Neural cell (in vitro differentiated cells): Measurements from ENCODE around the gene PCDHGC3. TPM values are rescaled to one million over a fixed set of nuclear protein-coding genes. Genes with fewer than 3 reads are reported as not detected.

ENCODE experiments used
- H2AFZ ChIP-seq: fragments of 200-600, 300-800 bp; sonication (generic), shearing (Covaris generic); 2 replicates; pipeline ENCODE4 v1.6.0; 2014; ENCODE audit warnings: low read depth, mild to moderate bottlenecking, antibody characterized with exemption, low read length, moderate library complexity
- H3F3A ChIP-seq: fragments of 200-600 bp; shearing (Covaris generic); 2 replicates; pipeline ENCODE4 v1.6.1; 2016; ENCODE audit warnings: mild to moderate bottlenecking, moderate library complexity, mixed read lengths, antibody characterized with exemption, low read length; ENCODE audit not compliant: insufficient read depth, poor library complexity, severe bottlenecking
- H3K27ac ChIP-seq: fragments of 200-600, 300-800 bp; sonication (generic), shearing (Covaris generic); 2 replicates; pipeline ENCODE4 v1.5.1; 2014; ENCODE audit warnings: mild to moderate bottlenecking, low read length, moderate library complexity
- H3K27me3 ChIP-seq: fragments of 300-800, 200-600 bp; sonication (generic), shearing (Covaris generic); 2 replicates; pipeline ENCODE4 v1.6.0; 2014; ENCODE audit warnings: mild to moderate bottlenecking, low read depth, low read length, moderate library complexity; ENCODE audit not compliant: insufficient read depth
- H3K36me3 ChIP-seq: fragments of 300-800, 200-600 bp; sonication (generic), shearing (Covaris generic); 2 replicates; pipeline ENCODE4 v1.5.1; 2014; ENCODE audit warnings: mild to moderate bottlenecking, antibody characterized with exemption, low read length, moderate library complexity; ENCODE audit not compliant: insufficient read depth
- H3K4me2 ChIP-seq: fragments of 300-800, 200-600 bp; sonication (generic), shearing (Covaris generic); 2 replicates; pipeline ENCODE4 v1.6.0; 2014; ENCODE audit warnings: mild to moderate bottlenecking, low read length
- H3K4me3 ChIP-seq: fragments of 300-800, 200-600 bp; sonication (generic), shearing (Covaris generic); 2 replicates; pipeline ENCODE4 v1.5.1; 2014; ENCODE audit warnings: mild to moderate bottlenecking, low read length, moderate library complexity
- H3K79me2 ChIP-seq: fragments of 200-600 bp; shearing (Covaris generic); replicated peaks from 2 replicates; pipeline ENCODE4 v1.6.0; 2014; ENCODE audit warnings: mild to moderate bottlenecking, low read length, moderate library complexity; ENCODE audit not compliant: insufficient read depth
- H3K9ac ChIP-seq: fragments of 300-800, 200-600 bp; sonication (generic), shearing (Covaris generic); 2 replicates; pipeline ENCODE4 v1.6.1; 2016; ENCODE audit warnings: mild to moderate bottlenecking, low read length, mixed read lengths
- H3K9me2 ChIP-seq: fragments of 200-600 bp; shearing (Covaris generic); 2 replicates; pipeline ENCODE4 v1.6.1; 2016; ENCODE audit warnings: mild to moderate bottlenecking, low read length, mixed read lengths; ENCODE audit not compliant: insufficient read depth
- H3K9me3 ChIP-seq: fragments of 200-600, 300-800 bp; sonication (generic), shearing (Covaris generic); 2 replicates; pipeline ENCODE4 v1.6.1; 2016; ENCODE audit warnings: mild to moderate bottlenecking, mixed run types, low read length, moderate library complexity, mixed read lengths
- H4K20me1 ChIP-seq: fragments of 200-600 bp; shearing (Covaris generic); 2 replicates; pipeline ENCODE4 v1.6.1; 2016; ENCODE audit warnings: mild to moderate bottlenecking, mixed run types; ENCODE audit not compliant: insufficient read depth
- EP300 ChIP-seq: fragments of 450-650 bp; conservative IDR thresholded peaks from 2 replicates; pipeline ENCODE4 v1.6.1; 2014; ENCODE audit warnings: antibody characterized with exemption, mild to moderate bottlenecking, moderate library complexity; ENCODE audit not compliant: poor library complexity, severe bottlenecking
- EZH2 ChIP-seq: fragments of 200-600, 300-800 bp; shearing (Covaris generic), sonication (generic); IDR thresholded peaks from 2 replicates; pipeline ENCODE4 v1.6.1; 2014; ENCODE audit warnings: antibody characterized with exemption, low read length, borderline replicate concordance, mild to moderate bottlenecking; ENCODE audit not compliant: insufficient read depth, poor library complexity, severe bottlenecking
- MXI1 ChIP-seq: fragments of 450-650 bp; conservative IDR thresholded peaks from 2 replicates; pipeline ENCODE4 v1.6.1; 2014; ENCODE audit warnings: antibody characterized with exemption, mild to moderate bottlenecking; ENCODE audit not compliant: poor library complexity, severe bottlenecking
- POLR2AphosphoS5 ChIP-seq: IDR thresholded peaks from 2 replicates; pipeline ENCODE4 v1.6.1; 2012
- RAD21 ChIP-seq: fragments of 450-650 bp; conservative IDR thresholded peaks from 2 replicates; pipeline ENCODE4 v1.6.1; 2014; ENCODE audit warnings: antibody characterized with exemption, mild to moderate bottlenecking, moderate library complexity
- REST ChIP-seq: IDR thresholded peaks from 2 replicates; pipeline ENCODE4 v1.6.1; 2012; ENCODE audit warnings: borderline replicate concordance
- SMC3 ChIP-seq: fragments of 450-650 bp; conservative IDR thresholded peaks from 2 replicates; pipeline ENCODE4 v1.6.1; 2014; ENCODE audit warnings: antibody characterized with exemption, mild to moderate bottlenecking, moderate library complexity; ENCODE audit not compliant: poor library complexity
- TAF1 ChIP-seq: IDR thresholded peaks from 2 replicates; pipeline ENCODE4 v1.6.1; 2012; ENCODE audit warnings: low read depth
- polyA plus RNA-seq: library from polyadenylated mRNA; depleted of rRNA; stranded (reverse); fragments of >200 nt; gene quantifications from 2 replicates; pipeline ENCODE4 v1.2.3, GENCODE V29; 2014
- TF ChIP-seq, protein P1 (sequence below): fragments of 450-650 bp; IDR thresholded peaks from 2 replicates; pipeline ENCODE4 v1.5.1; 2014; ENCODE audit warnings: antibody characterized with exemption, mild to moderate bottlenecking, moderate library complexity; ENCODE audit not compliant: poor library complexity, severe bottlenecking

PCDHGC3 gene
- polyA plus RNA-seq, 1 donor from 2014 or later, result 2.1 TPM

GRCh38 chr5:141488591-141489561 lies 13.1 kb downstream of the PCDHGC3 start, which contains the start of gene PCDHGC5:
Gene PCDHGC5 (plus strand): TSS chr5:141489081. CDS start chr5:141489241, 160 bp downstream.
- no peak within 1 kb of the TSS for H3K9ac ChIP-seq
- H2AFZ ChIP-seq, result no peak within 1 kb of the TSS
- peaks cover 54% of the 10 kb centered on the region for H3K9me3 ChIP-seq
- no peaks in the 10 kb centered on the region for H4K20me1 ChIP-seq
- peaks cover 10% of the 10 kb centered on the region for H3K79me2 ChIP-seq
- H3K27ac ChIP-seq, result no peak within 1 kb of the TSS
- H3F3A ChIP-seq, result peaks cover 2% of the 10 kb centered on the region
- peaks cover 30% of the 10 kb centered on the region for H3K36me3 ChIP-seq
- no peaks in the 10 kb centered on the region for H3K27me3 ChIP-seq
- H3K9me2 ChIP-seq, result no peaks in the 10 kb centered on the region
- no peak within 1 kb of the TSS for H3K4me3 ChIP-seq
- H3K4me2 ChIP-seq, result no peak within 1 kb of the TSS
- TF ChIP-seq MXI1 (no peak), EP300 (no peak), SMC3 (no peak), REST (no peak), RAD21 (no peak), EZH2 (no peak), POLR2AphosphoS5 (no peak)
- TF ChIP-seq, protein P1, sequence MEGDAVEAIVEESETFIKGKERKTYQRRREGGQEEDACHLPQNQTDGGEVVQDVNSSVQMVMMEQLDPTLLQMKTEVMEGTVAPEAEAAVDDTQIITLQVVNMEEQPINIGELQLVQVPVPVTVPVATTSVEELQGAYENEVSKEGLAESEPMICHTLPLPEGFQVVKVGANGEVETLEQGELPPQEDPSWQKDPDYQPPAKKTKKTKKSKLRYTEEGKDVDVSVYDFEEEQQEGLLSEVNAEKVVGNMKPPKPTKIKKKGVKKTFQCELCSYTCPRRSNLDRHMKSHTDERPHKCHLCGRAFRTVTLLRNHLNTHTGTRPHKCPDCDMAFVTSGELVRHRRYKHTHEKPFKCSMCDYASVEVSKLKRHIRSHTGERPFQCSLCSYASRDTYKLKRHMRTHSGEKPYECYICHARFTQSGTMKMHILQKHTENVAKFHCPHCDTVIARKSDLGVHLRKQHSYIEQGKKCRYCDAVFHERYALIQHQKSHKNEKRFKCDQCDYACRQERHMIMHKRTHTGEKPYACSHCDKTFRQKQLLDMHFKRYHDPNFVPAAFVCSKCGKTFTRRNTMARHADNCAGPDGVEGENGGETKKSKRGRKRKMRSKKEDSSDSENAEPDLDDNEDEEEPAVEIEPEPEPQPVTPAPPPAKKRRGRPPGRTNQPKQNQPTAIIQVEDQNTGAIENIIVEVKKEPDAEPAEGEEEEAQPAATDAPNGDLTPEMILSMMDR, result no peak

GRCh38 chr5:141489841-141490240 lies 14.1 kb downstream of the PCDHGC3 start:
- no peak overlapping the region for H3K4me3 ChIP-seq
- no peaks in the 10 kb centered on the region for H3F3A ChIP-seq
- no peak overlapping the region for H3K9ac ChIP-seq
- no peaks in the 10 kb centered on the region for H3K27me3 ChIP-seq
- no peak overlapping the region for H3K27ac ChIP-seq
- TF ChIP-seq TAF1, result no peak
- TF ChIP-seq POLR2AphosphoS5, result no peak
- TF ChIP-seq REST, result no peak
- TF ChIP-seq SMC3, result no peak
- TF ChIP-seq, protein P1, result no peak
- no peak for TF ChIP-seq RAD21
- TF ChIP-seq EP300, result no peak
- no peak for TF ChIP-seq EZH2
- no peak for TF ChIP-seq MXI1
- no peak overlapping the region for H3K4me2 ChIP-seq
- peaks cover 10% of the 10 kb centered on the region for H3K79me2 ChIP-seq
- H3K9me3 ChIP-seq, result peaks cover 54% of the 10 kb centered on the region
- H4K20me1 ChIP-seq, result no peaks in the 10 kb centered on the region
- H3K36me3 ChIP-seq, result peaks cover 30% of the 10 kb centered on the region
- no peaks in the 10 kb centered on the region for H3K9me2 ChIP-seq
- no peak overlapping the region for H2AFZ ChIP-seq
